Memory B cell (primary cell): ENCODE data around the gene SELENOH.

Source experiments
- ATAC-seq: fragments of 150-1000 bp; cut with Tn5 transposase; 2 replicates; pipeline ENCODE4 v1.10.0; 2021; ENCODE audit warnings: low read depth, mild to moderate bottlenecking, moderate library complexity
- DNase-seq, 2 donors: peaks; one replicate each; pipeline ENCODE4 v3.0.0; 2022; ENCODE audit warnings: low spot score in 2 of 2
- H3K27ac Mint-ChIP-seq: one replicate; pipeline ENCODE4 v1.8.0; 2022; ENCODE audit warnings: mild to moderate bottlenecking, moderate library complexity, mixed read lengths
- H3K27me3 Mint-ChIP-seq: one replicate; pipeline ENCODE4 v1.8.0; 2022; ENCODE audit warnings: mixed read lengths
- H3K36me3 Mint-ChIP-seq: one replicate; pipeline ENCODE4 v1.8.0; 2022; ENCODE audit warnings: mild to moderate bottlenecking, mixed read lengths
- H3K4me1 Mint-ChIP-seq: one replicate; pipeline ENCODE4 v1.8.0; 2022; ENCODE audit warnings: mixed read lengths
- H3K4me3 Mint-ChIP-seq: one replicate; pipeline ENCODE4 v1.8.0; 2022; ENCODE audit warnings: mild to moderate bottlenecking, moderate library complexity, mixed read lengths
- H3K9me3 Mint-ChIP-seq: one replicate; pipeline ENCODE4 v1.8.0; 2022; ENCODE audit warnings: mixed read lengths

SELENOH gene

DNA sequence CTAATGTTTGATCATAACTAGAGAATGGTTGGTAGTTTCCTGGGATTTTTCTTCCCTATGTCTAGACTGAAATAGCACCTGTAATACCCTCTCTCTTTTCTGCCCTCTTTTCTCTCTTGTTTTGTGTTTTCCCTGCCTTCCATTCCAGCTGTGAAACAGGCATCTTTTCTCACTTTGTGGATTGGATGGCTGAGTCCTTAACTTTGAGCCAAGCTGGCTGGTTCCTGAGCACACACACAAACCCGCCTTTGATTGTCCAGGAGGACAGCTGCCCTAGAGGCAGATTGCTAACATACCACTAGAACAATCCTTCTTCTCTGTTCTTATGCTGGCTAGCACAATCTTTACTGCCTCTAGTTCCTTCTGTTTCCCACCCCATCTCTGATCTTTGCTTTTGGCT, 38.0 kb downstream of the SELENOH start:
- Mint-ChIP-seq H3K4me1 (peaks cover 23% of the 10 kb centered on the region), H3K36me3 (peaks cover 10% of the 10 kb centered on the region), H3K9me3 (no peaks in the 10 kb centered on the region), H3K4me3 (no peak overlapping the region), H3K27ac (no peak overlapping the region), H3K27me3 (no peaks in the 10 kb centered on the region)
- ATAC-seq (no peak), DNase-seq (no peak)

DNA sequence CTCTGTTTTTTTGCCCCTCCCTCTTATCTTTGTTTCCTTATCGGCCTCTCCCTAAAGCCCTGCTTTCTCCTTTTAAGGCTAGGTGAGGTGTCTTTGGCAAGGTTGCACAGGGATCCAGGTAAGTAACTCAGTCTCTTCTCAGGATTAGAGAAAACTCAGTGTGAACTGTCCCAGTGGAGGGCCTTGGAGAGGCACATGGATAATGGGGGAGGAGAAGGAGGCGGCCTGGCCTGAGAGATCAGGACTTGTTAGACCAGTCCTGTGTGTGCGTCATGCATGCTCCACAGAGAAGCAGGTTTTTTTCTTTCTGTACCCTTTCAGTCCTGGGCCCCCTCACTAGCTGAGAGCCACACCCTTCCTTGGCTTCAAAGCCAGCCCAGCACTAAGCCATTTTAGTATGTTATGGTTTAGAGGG, 40.2 kb downstream of the SELENOH start:
- H3K9me3 Mint-ChIP-seq, result no peaks in the 10 kb centered on the region
- no peak overlapping the region for H3K4me3 Mint-ChIP-seq
- no peaks in the 10 kb centered on the region for H3K27me3 Mint-ChIP-seq
- peaks cover 25% of the 10 kb centered on the region for H3K4me1 Mint-ChIP-seq
- H3K27ac Mint-ChIP-seq, result peak overlapping the region; percentile 53
- DNase-seq (no peak), ATAC-seq (no peak)
- H3K36me3 Mint-ChIP-seq, result peaks cover 9% of the 10 kb centered on the region

DNA sequence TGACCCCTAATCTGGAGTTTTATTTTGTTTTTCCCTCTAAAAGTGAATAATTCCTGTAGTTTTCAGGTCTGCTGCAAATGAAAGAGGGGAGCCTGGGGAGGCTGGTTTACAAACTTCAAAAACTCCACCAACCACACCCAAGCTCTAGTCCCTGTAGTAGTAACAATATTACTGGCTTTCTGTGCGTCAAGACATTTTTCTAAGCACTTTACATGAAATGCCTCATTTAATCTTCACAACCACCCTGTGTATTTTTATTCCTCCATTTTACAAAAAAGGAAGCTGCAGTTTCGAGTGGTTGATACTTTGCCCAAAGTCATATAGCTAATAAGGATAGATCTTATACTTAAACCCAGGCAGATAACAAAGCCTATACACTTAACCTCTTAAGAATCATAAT, 43.8 kb downstream of the SELENOH start:
- peak overlapping the region; percentile 86 for H3K27ac Mint-ChIP-seq
- ATAC-seq (peak; percentile 91), DNase-seq (peak in 1 of 2 donors; percentile 25)
- peak overlapping the region; percentile 81 for H3K4me3 Mint-ChIP-seq
- H3K4me1 Mint-ChIP-seq, result peaks cover 31% of the 10 kb centered on the region
- H3K36me3 Mint-ChIP-seq, result peaks cover 9% of the 10 kb centered on the region
- no peaks in the 10 kb centered on the region for H3K27me3 Mint-ChIP-seq
- no peaks in the 10 kb centered on the region for H3K9me3 Mint-ChIP-seq

DNA sequence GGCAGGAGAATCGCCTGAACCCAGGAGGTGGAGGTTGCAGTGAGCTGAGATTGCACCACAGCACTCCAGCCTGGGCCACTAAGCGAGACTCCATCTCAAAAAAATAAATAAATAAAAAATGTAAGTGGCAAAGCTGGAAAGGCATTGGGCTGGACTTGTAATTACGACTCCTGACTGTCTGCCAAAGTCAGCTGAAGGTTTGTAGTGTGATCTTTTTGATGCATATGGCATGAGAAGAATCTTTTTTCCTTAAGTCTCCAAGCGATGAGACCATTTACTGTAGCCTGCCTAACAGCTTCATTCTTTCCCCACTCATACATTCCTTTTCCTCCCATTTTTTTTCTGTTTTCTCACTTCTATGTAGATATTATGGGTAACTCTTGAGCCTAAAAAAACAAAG, 45.1 kb downstream of the SELENOH start:
- Mint-ChIP-seq H3K27ac (no peak overlapping the region), H3K27me3 (no peaks in the 10 kb centered on the region), H3K4me1 (peaks cover 35% of the 10 kb centered on the region), H3K36me3 (peaks cover 5% of the 10 kb centered on the region), H3K4me3 (peak overlapping the region; percentile 27), H3K9me3 (no peaks in the 10 kb centered on the region)
- DNase-seq, result no peak
- no peak for ATAC-seq

DNA sequence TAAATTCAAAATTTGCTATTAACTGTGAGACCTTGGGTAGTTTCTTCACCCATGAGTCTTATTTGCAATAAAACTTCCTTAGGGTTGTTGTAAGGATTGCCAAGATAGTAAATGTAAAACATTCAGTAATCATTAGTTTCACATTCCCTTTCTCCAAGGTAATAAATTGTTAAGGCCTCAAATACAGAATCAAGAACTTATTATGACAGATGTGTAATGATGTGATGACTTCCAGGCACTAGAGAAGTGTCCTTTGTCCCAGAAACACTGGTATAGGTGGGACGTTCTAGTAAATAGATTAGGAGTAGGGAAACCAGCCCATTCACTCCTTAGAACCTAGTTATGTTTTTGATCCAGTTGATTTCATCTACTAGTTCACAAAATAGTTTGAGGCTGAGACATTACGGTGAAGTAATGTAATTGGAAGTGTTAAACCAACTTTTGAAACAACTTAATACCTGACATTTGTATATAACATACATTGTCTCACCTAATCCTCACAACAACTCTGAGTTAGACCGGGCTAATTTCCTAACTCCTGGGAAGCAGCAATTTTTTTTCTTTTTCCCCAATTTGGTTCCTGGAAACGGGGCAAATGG, 45.8 kb downstream of the SELENOH start:
- H3K4me1 Mint-ChIP-seq, result peaks cover 34% of the 10 kb centered on the region
- peak overlapping the region; percentile 12 for H3K27ac Mint-ChIP-seq
- H3K36me3 Mint-ChIP-seq, result peaks cover 2% of the 10 kb centered on the region

DNA sequence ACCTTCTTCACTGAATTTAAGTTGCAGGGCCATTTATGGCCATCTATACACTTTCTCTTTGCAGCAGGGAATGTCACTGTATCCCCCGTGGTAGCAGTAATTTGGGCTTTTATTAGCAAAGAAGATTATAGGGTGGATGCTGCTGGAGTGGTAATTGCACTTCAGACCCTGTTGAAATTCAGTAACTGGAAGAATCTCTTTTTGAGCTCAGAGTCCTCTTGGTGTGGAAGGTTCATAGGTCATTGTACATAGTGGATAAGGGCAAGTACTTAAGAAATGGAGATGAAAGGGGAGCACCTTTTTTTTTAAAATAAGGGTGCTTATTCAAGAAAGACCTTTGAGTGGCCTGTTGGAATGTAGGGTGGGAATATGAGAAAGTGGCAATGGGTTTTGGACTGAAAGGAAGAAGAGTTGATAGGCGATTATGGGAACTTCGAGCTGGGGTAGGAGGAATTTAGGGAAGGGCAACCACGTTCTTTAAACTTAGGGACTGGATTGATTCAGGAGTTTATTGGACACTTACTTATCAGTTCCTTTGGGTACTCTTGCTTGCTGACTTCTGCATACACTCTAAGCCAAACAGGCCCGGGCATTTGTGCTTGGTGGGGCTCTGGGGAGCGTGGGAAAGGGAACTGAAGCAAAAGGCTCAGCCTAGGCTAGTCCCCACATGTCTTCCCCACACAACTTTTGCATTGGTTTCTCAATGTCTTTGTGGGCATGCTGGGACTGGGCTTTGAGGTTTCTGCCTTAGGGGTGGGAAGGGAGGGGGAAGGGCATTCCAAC, 46.8 kb downstream of the SELENOH start:
- Mint-ChIP-seq H3K27me3 (no peaks in the 10 kb centered on the region), H3K27ac (peak overlapping the region; percentile 12), H3K9me3 (no peaks in the 10 kb centered on the region), H3K4me1 (peaks cover 41% of the 10 kb centered on the region), H3K36me3 (no peaks in the 10 kb centered on the region), H3K4me3 (no peak overlapping the region)
- no peak for ATAC-seq
- DNase-seq, result no peak

More for the DNA sequence above, 45.8 kb downstream of the SELENOH start:
- Mint-ChIP-seq H3K9me3 (no peaks in the 10 kb centered on the region), H3K27me3 (no peaks in the 10 kb centered on the region), H3K4me3 (no peak overlapping the region)
- no peak for ATAC-seq
- DNase-seq, result no peak

DNA sequence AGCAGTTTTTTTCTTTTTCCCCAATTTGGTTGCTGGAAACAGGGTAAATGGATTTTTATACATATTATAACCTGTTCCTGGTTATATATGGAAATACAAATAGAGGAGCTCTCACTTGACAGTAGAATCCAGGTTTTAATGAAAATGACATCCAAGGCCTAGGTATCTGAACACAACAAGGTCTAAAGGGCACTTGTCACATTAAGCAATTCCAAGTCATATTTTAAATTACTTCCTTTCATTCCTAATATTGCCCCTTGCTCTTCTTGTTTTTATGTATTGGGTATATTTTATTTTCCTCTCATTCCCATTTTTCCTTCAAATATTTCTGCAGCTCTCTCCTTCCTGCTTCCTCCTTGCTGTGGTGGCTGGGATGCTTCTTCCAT, 47.4 kb downstream of the SELENOH start:
- H3K36me3 Mint-ChIP-seq, result no peaks in the 10 kb centered on the region

DNA sequence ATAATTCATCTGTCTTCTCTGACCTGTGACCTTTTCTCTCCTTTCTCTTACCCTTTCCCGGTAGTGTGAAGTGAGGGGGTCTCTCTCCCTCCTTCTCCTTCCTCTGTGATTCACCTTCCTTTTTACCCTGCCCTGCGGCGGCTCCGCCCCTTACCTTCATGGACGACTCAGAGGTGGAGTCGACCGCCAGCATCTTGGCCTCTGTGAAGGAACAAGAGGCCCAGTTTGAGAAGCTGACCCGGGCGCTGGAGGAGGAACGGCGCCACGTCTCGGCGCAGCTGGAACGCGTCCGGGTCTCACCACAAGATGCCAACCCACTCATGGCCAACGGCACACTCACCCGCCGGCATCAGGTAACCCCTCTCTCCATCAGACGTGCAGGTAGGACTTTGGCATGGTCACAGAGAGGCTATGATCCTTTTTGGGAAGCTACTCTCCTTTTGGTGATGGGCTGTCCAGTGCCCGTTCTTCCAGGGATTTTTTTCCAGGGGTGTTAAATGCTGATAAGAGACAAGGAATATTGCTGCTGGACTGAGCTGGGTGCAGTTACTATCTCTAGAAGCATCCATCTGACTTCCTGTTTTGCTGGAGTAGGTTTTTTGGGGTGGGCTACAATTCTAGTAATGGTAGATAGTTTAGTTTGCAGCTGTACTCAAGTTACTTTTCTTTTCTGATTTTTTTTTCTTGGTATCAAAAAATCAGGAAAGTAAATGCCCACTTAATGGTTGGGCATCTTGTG, 50.2 kb downstream of the SELENOH start:
- peak overlapping the region; percentile 96 for H3K27ac Mint-ChIP-seq
- H3K9me3 Mint-ChIP-seq, result no peaks in the 10 kb centered on the region
- DNase-seq, result no peak
- ATAC-seq, result no peak
- H3K4me1 Mint-ChIP-seq, result peaks cover 41% of the 10 kb centered on the region
- peaks cover 11% of the 10 kb centered on the region for H3K36me3 Mint-ChIP-seq
- no peaks in the 10 kb centered on the region for H3K27me3 Mint-ChIP-seq
- peak overlapping the region; percentile 80 for H3K4me3 Mint-ChIP-seq

More for the DNA sequence above, 47.4 kb downstream of the SELENOH start:
- no peaks in the 10 kb centered on the region for H3K9me3 Mint-ChIP-seq
- no peak overlapping the region for H3K27ac Mint-ChIP-seq
- H3K4me3 Mint-ChIP-seq, result no peak overlapping the region
- peaks cover 46% of the 10 kb centered on the region for H3K4me1 Mint-ChIP-seq
- H3K27me3 Mint-ChIP-seq, result no peaks in the 10 kb centered on the region
- DNase-seq, result no peak
- no peak for ATAC-seq

DNA sequence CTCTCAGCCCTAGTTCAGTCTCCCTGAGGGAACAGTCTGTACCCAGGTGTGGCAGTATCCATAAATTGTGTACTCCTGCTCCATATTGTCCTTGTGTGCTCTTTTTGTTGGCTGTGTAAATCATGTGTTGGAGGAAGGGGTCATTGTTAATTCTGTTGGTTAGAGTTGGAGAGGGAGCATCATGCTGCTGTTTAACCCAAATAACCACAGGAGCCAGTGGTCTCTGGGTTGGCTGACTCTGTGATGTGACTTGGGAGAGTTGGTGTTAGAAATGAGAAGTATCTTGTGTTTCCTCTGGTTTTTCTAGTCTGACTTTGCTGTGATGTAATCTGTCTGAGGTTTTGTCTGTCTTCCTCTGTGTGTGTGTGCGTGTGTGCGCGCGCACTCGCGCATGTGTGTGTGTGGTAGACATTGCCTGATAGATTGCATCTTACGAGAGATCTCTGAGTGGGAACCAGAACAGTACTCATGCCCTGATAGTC, 50.8 kb downstream of the SELENOH start:
- Mint-ChIP-seq H3K27ac (peak overlapping the region; percentile 96), H3K4me3 (peak overlapping the region; percentile 80), H3K27me3 (no peaks in the 10 kb centered on the region), H3K9me3 (no peaks in the 10 kb centered on the region), H3K36me3 (peaks cover 14% of the 10 kb centered on the region), H3K4me1 (peaks cover 38% of the 10 kb centered on the region)
- ATAC-seq (peak; percentile 90), DNase-seq (peak; percentile 63 to 73)

DNA sequence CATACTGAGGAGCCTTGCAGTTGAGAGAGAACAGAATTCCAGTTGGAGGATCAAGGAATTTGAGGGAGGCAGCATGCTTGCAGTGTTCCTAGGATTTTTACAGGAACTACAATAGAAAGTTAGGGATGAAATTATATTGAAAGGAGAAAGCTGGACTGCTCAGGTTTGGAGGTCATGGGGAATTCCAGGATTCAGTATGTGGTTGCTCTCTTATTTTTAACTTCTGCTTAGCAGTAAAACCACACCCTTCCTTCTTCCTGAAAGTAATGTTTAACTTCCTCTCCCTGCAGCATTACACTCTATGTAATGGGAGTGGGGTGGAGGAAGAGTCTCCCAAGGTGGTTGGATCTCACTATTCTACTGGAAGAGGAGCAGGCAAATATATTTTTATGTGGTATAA, 51.6 kb downstream of the SELENOH start:
- Mint-ChIP-seq H3K9me3 (no peaks in the 10 kb centered on the region), H3K4me3 (peak overlapping the region; percentile 80), H3K4me1 (peaks cover 33% of the 10 kb centered on the region), H3K27me3 (no peaks in the 10 kb centered on the region), H3K27ac (peak overlapping the region; percentile 96), H3K36me3 (peaks cover 14% of the 10 kb centered on the region)
- DNase-seq, result peak in 1 of 2 donors; percentile 25
- peak; percentile 53 for ATAC-seq
